GM12892 (cell line): ENCODE data around the gene RASSF5.

ENCODE experiments used
- POLR2A ChIP-seq: IDR thresholded peaks from 2 replicates; pipeline ENCODE4 v1.6.1; 2011; ENCODE audit warnings: low read depth, low read length, control low read depth
- POLR2AphosphoS5 ChIP-seq: IDR thresholded peaks from 2 replicates; pipeline ENCODE4 v1.6.1; 2011; ENCODE audit warnings: low read depth, low read length, control low read depth
- TAF1 ChIP-seq: IDR thresholded peaks from 2 replicates; pipeline ENCODE4 v1.6.1; 2011; ENCODE audit warnings: low read depth, mild to moderate bottlenecking, control low read depth, low read length, borderline replicate concordance

- TF ChIP-seq POLR2AphosphoS5 (no peak), POLR2A (no peak), TAF1 (no peak)
These were observed 80.6 kb downstream of the RASSF5 start for GRCh38 chr1:206587904-206588303.
